DND-41 (cell line): Measurements from ENCODE around the gene KCNT2.

Experiments used
- EZH2 ChIP-seq: IDR thresholded peaks from 3 replicates; pipeline ENCODE4 v1.6.1; 2012; ENCODE audit warnings: borderline replicate concordance, low read depth, mild to moderate bottlenecking, moderate library complexity, low read length, inconsistent platforms; ENCODE audit not compliant: severe bottlenecking
- TF ChIP-seq, protein P1 (sequence below): IDR thresholded peaks from 2 replicates; pipeline ENCODE4 v1.5.1; 2012; ENCODE audit warnings: borderline replicate concordance, low read length, moderate library complexity, mild to moderate bottlenecking; ENCODE audit not compliant: poor library complexity, severe bottlenecking; ENCODE audit errors: extremely low read depth

DNA sequence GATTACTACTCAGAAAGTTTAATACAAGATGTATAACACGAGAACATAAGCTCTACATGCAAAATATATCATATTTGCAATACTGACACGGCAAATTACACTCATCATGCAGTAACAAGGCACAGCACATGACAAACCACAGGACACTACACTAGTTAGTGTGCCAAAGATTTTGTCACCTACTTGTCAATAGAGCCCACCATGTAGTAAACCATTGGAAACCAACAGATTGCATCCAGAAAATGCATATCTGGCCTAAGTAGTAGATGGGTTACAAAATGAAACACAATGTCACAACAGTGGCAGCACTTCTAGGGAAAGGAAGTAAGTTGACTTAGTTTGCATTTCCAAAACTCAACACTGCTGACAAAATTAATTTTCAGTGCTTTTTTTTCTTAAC lies 288.9 kb downstream of the KCNT2 start:
- TF ChIP-seq, protein P1, sequence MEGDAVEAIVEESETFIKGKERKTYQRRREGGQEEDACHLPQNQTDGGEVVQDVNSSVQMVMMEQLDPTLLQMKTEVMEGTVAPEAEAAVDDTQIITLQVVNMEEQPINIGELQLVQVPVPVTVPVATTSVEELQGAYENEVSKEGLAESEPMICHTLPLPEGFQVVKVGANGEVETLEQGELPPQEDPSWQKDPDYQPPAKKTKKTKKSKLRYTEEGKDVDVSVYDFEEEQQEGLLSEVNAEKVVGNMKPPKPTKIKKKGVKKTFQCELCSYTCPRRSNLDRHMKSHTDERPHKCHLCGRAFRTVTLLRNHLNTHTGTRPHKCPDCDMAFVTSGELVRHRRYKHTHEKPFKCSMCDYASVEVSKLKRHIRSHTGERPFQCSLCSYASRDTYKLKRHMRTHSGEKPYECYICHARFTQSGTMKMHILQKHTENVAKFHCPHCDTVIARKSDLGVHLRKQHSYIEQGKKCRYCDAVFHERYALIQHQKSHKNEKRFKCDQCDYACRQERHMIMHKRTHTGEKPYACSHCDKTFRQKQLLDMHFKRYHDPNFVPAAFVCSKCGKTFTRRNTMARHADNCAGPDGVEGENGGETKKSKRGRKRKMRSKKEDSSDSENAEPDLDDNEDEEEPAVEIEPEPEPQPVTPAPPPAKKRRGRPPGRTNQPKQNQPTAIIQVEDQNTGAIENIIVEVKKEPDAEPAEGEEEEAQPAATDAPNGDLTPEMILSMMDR = no peak
- no peak for TF ChIP-seq EZH2
